ENCODE data around the gene ALKAL2. TPM values are rescaled to one million over a fixed set of nuclear protein-coding genes. Genes with fewer than 3 reads are reported as not detected.
A peak's percentile ranks its signal among the peaks of the same experiment; 100 is the strongest.

The ALKAL2 gene
- total and polyA plus RNA-seq, 9 of the 15 experiments (the other 6 are each of a cell fraction or from before 2014, with no cell fraction given): not detected

DNA sequence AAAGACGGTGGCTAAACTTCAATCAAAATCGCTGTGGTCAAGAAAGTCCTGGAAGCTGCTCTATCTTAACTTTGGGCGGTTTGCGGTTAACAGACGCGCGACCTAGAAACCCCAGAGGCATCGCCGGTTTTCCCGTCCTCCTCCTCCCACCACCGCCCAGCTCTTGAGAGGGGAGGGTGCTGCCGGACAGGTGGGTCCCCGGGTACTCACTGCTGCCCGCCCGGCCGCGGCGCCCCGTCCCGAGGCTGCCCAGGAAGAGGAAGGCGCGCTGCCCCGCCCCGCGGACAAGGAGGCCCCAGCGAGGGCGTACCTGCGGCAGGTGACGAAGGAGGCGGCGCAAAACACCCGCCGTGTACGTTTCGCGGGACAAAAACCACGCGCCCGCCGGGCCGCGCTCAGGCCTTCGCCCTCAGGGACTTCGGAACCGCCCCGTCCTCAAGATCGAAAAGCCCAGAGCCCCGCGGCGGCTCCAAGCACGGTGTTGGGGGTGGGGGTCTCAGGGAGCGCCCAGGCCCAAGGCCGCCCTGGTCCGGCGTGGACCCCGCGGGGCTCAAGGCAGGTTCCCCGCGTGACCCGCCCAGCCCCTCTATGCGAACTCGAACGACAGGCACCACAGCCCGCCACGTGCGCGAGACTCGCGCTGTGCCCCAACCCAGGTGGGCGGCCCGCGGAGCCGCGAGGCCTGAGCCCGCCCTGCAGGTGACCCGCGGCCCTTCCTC, 24.0 kb downstream of the ALKAL2 start, which contains the start of gene SH3YL1 (continued):
- no peak for TF ChIP-seq TOE1 (IDR thresholded peaks at IDR 0.05; ENCODE audit: borderline replicate concordance)
- TF ChIP-seq TOE1 (CRISPR knock-in tag; IDR thresholded peaks at IDR 0.05; ENCODE audit: borderline replicate concordance, low read depth): no peak
- TF ChIP-seq, protein P1, sequence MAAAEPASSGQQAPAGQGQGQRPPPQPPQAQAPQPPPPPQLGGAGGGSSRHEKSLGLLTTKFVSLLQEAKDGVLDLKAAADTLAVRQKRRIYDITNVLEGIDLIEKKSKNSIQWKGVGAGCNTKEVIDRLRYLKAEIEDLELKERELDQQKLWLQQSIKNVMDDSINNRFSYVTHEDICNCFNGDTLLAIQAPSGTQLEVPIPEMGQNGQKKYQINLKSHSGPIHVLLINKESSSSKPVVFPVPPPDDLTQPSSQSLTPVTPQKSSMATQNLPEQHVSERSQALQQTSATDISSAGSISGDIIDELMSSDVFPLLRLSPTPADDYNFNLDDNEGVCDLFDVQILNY (CRISPR knock-in tag; IDR thresholded peaks at IDR 0.05): peak; percentile 47; the same call in 1 of the 2 replicates
- no peak for TF ChIP-seq HDGF (IDR thresholded peaks at IDR 0.05)
- no peak for TF ChIP-seq KLF13 (tag; IDR thresholded peaks at IDR 0.05; ENCODE audit: borderline replicate concordance, low read depth)
- no peak for TF ChIP-seq ZNF780A (CRISPR knock-in tag; IDR thresholded peaks at IDR 0.05)
- TF ChIP-seq SUPT5H (IDR thresholded peaks at IDR 0.05): no peak
- TF ChIP-seq HIVEP1 (CRISPR knock-in tag; IDR thresholded peaks at IDR 0.05): no peak
- TF ChIP-seq PML (IDR thresholded peaks at IDR 0.05; ENCODE audit: low read length): no peak
- TF ChIP-seq KAT2B (IDR thresholded peaks at IDR 0.05; ENCODE audit: low read depth, low read length): no peak
- 0 out of 4 replicates have a peak, but pooled peaks of 1 of the 2 experiments have one; percentile 9 for TF ChIP-seq SIN3A (IDR thresholded peaks at IDR 0.05; ENCODE audit: borderline replicate concordance in 2 of 2, control insufficient read depth in 1 of 2, low read depth in 2 of 2, low read length in 2 of 2)
- TF ChIP-seq, protein P2, sequence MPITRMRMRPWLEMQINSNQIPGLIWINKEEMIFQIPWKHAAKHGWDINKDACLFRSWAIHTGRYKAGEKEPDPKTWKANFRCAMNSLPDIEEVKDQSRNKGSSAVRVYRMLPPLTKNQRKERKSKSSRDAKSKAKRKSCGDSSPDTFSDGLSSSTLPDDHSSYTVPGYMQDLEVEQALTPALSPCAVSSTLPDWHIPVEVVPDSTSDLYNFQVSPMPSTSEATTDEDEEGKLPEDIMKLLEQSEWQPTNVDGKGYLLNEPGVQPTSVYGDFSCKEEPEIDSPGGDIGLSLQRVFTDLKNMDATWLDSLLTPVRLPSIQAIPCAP (CRISPR knock-in tag; IDR thresholded peaks at IDR 0.05; ENCODE audit: borderline replicate concordance): no peak
- TF ChIP-seq CREBBP (IDR thresholded peaks at IDR 0.05; ENCODE audit: low read depth, low read length): no peak
- TF ChIP-seq PCBP2 (IDR thresholded peaks at IDR 0.05; ENCODE audit: low read depth, low read length, poor library complexity, severe bottlenecking): no peak
- TF ChIP-seq ZNF699 (CRISPR knock-in tag; IDR thresholded peaks at IDR 0.05; ENCODE audit: insufficient replicate concordance): no peak
- TF ChIP-seq CHD2 (IDR thresholded peaks at IDR 0.05; ENCODE audit: low read depth, low read length): no peak
- TF ChIP-seq L3MBTL2 (IDR thresholded peaks at IDR 0.05): peak; percentile 56
- no peak for TF ChIP-seq BACH1 (tag; IDR thresholded peaks at IDR 0.05)
- TF ChIP-seq GABPA (tag; conservative IDR thresholded peaks at IDR 0.05; ENCODE audit: low read depth): no peak
- no peak for TF ChIP-seq ZKSCAN1 (IDR thresholded peaks at IDR 0.05; ENCODE audit: low read depth, low read length)
- no peak for TF ChIP-seq HNRNPK (IDR thresholded peaks at IDR 0.05; ENCODE audit: low read depth, low read length, poor library complexity, severe bottlenecking)
- peak; percentile 58 for TF ChIP-seq SRSF7 (optimal IDR thresholded peaks at IDR 0.05; ENCODE audit: low read depth, low read length)
- TF ChIP-seq FOXJ2 (tag; IDR thresholded peaks at IDR 0.05): no peak
- TF ChIP-seq PURB (CRISPR knock-in tag; IDR thresholded peaks at IDR 0.05; ENCODE audit: low read depth): no peak
- no peak for TF ChIP-seq ZNF311 (CRISPR knock-in tag; IDR thresholded peaks at IDR 0.05)
- no peak for TF ChIP-seq RBFOX2 (IDR thresholded peaks at IDR 0.05; ENCODE audit: low read depth, low read length)
- no peak for TF ChIP-seq FOXM1 (IDR thresholded peaks at IDR 0.05; ENCODE audit: low read depth)
- TF ChIP-seq FOXM1 (CRISPR knock-in tag; IDR thresholded peaks at IDR 0.05; ENCODE audit: low read depth): no peak
- no peak for TF ChIP-seq PHB (CRISPR knock-in tag; IDR thresholded peaks at IDR 0.05)
- TF ChIP-seq RCOR1 (IDR thresholded peaks at IDR 0.05; ENCODE audit: borderline replicate concordance in 1 of 2, low read depth in 2 of 2, low read length in 2 of 2): no peak
